ENCODE results near the gene MFSD1.

- no peak for TF ChIP-seq CTCF (conservative IDR thresholded peaks at IDR 0.05; ENCODE audit: low read depth, low read length)
- no peak for TF ChIP-seq EZH2phosphoT487 (IDR thresholded peaks at IDR 0.05; ENCODE audit: borderline replicate concordance, low read length)
Measured at GRCh38 chr3:158830391-158830790, 28.5 kb downstream of the MFSD1 start.
